Kidney epithelial cell (primary cell): ENCODE measurements around the gene LYSMD3. TPM values are rescaled to one million over a fixed set of nuclear protein-coding genes. Genes with fewer than 3 reads are reported as not detected.

Experiments
- DNase-seq: peaks from one replicate; pipeline ENCODE4 v3.0.0-alpha.2; 2010; ENCODE audit warnings: low read depth
- H3K27me3 ChIP-seq: 2 replicates; pipeline ENCODE4 v1.6.0; 2011; ENCODE audit warnings: low read length; ENCODE audit not compliant: control insufficient read depth, insufficient read depth
- H3K36me3 ChIP-seq: 2 replicates; pipeline ENCODE4 v1.5.1; 2011; ENCODE audit warnings: low read length; ENCODE audit not compliant: control insufficient read depth, insufficient read depth
- H3K4me3 ChIP-seq: 2 replicates; pipeline ENCODE4 v1.5.1; 2011; ENCODE audit warnings: low read depth, mild to moderate bottlenecking, control low read depth, low read length
- CTCF ChIP-seq: IDR thresholded peaks from 2 replicates; pipeline ENCODE4 v1.5.1; 2011; ENCODE audit warnings: mild to moderate bottlenecking, moderate library complexity, low read length, control low read depth, inconsistent platforms; ENCODE audit not compliant: insufficient read depth, poor library complexity, severe bottlenecking
- total RNA-seq: library from RNA; depleted of rRNA; stranded (reverse); fragments of >200 nt; gene quantifications from 2 replicates; pipeline ENCODE4 v1.2.3, GENCODE V29; 2015

Gene LYSMD3
- total RNA-seq, 1 donor from 2014 or later: 16.2 TPM

GRCh38 chr5:90477621-90478215, 51.7 kb downstream of the LYSMD3 start:
- TF ChIP-seq CTCF: no peak
- Histone ChIP-seq H3K27me3 (no peaks in the 10 kb centered on the region), H3K36me3 (no peaks in the 10 kb centered on the region), H3K4me3 (no peak overlapping the region)
- no peak for DNase-seq

GRCh38 chr5:90477073-90477472, 52.3 kb downstream of the LYSMD3 start:
- Histone ChIP-seq H3K4me3 (no peak overlapping the region), H3K27me3 (no peaks in the 10 kb centered on the region), H3K36me3 (no peaks in the 10 kb centered on the region)
- DNase-seq: no peak
- TF ChIP-seq CTCF: no peak

GRCh38 chr5:90476391-90476790, 53.0 kb downstream of the LYSMD3 start:
- DNase-seq: no peak
- Histone ChIP-seq H3K27me3 (no peaks in the 10 kb centered on the region), H3K36me3 (no peaks in the 10 kb centered on the region), H3K4me3 (no peak overlapping the region)
- TF ChIP-seq CTCF: no peak

GRCh38 chr5:90475436-90475980, 53.9 kb downstream of the LYSMD3 start:
- DNase-seq: no peak
- Histone ChIP-seq H3K36me3 (no peaks in the 10 kb centered on the region), H3K27me3 (no peaks in the 10 kb centered on the region), H3K4me3 (peak overlapping the region; percentile 70)
- no peak for TF ChIP-seq CTCF

GRCh38 chr5:90474235-90475107, 54.9 kb downstream of the LYSMD3 start, which contains the start of the genes MBLAC2 and POLR3G:
Gene MBLAC2 (minus strand): TSS chr5:90474771. CDS start chr5:90474292, 479 bp downstream.
Gene POLR3G (plus strand): TSS chr5:90474864. CDS start chr5:90485568, 10,704 bp downstream.
- Histone ChIP-seq H3K36me3 (no peaks in the 10 kb centered on the region), H3K27me3 (no peaks in the 10 kb centered on the region), H3K4me3 (peak within 1 kb of the TSS; percentile 70)
- peak; percentile 62 for DNase-seq
- peak; percentile 49 for TF ChIP-seq CTCF
